PC-3 (cell line): ENCODE results near the gene DENND6B.

Experiments used
- EZH2 ChIP-seq: fragments of 300-600 bp; sonication (generic); IDR thresholded peaks from one replicate; pipeline ENCODE4 v1.6.1; 2017; ENCODE audit warnings: antibody characterized with exemption, mild to moderate bottlenecking, low read length; ENCODE audit not compliant: unreplicated experiment
- TF ChIP-seq, protein P1 (sequence below): fragments of 300-600 bp; sonication (generic); conservative IDR thresholded peaks from 2 replicates; pipeline ENCODE4 v1.5.1; 2017; ENCODE audit warnings: antibody characterized with exemption, low read depth, mild to moderate bottlenecking, low read length

DNA sequence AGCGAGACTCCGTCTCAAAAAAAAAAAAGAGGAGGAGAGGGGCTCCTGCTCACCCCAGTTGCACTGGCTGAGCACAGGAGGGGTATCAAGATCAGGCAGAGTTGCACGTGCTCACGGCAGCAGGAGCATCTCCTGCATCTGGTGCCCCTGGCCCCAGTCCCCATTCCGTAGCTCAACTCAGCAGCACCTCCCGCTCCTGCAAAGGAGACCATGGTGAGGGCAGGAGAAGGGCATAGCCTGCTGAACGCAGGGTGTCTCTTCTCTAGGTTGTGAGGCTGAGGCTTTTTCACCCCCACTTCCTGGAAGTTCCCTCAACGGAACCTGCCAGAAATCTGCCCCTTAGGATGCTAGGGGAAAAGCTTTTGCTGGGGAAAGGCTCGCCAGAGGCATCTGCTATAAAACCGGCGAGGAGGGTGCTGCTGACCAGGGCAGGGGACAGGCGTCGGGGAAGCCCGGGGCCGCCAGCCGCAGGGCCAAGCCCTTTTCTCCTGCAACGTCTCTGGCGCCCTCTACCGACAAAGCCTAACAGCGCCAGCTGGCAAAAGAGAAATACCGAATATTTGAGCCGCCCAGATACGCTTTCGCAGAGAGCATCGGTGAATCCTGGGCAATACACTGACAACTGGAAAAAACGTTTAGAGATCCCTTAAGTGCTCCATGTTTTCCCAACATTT lies 15.3 kb upstream of the DENND6B start:
- TF ChIP-seq, protein P1, sequence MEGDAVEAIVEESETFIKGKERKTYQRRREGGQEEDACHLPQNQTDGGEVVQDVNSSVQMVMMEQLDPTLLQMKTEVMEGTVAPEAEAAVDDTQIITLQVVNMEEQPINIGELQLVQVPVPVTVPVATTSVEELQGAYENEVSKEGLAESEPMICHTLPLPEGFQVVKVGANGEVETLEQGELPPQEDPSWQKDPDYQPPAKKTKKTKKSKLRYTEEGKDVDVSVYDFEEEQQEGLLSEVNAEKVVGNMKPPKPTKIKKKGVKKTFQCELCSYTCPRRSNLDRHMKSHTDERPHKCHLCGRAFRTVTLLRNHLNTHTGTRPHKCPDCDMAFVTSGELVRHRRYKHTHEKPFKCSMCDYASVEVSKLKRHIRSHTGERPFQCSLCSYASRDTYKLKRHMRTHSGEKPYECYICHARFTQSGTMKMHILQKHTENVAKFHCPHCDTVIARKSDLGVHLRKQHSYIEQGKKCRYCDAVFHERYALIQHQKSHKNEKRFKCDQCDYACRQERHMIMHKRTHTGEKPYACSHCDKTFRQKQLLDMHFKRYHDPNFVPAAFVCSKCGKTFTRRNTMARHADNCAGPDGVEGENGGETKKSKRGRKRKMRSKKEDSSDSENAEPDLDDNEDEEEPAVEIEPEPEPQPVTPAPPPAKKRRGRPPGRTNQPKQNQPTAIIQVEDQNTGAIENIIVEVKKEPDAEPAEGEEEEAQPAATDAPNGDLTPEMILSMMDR, result peak; percentile 87
- TF ChIP-seq EZH2, result no peak
